GM21619 (cell line): ENCODE measurements around the gene IL2RA.
"Not testable (repeated sequence)": the region's sequence is repeated elsewhere in the genome, so short reads cannot be mapped to it uniquely, and the experiment has no call there.

ENCODE experiments used
- ATAC-seq: cut with Tn5 transposase; IDR thresholded peaks from one replicate; pipeline ENCODE4 v1.9.1; 2021; ENCODE audit not compliant: unreplicated experiment

IL2RA gene

GRCh38 chr10:6044060-6044459 lies 18.1 kb downstream of the IL2RA start:
- ATAC-seq, result no peak

GRCh38 chr10:6043377-6043776 lies 18.8 kb downstream of the IL2RA start:
- not testable (repeated sequence) for ATAC-seq

- no peak for ATAC-seq
These were observed 22.0 kb downstream of the IL2RA start for GRCh38 chr10:6040205-6040604.

- ATAC-seq, result no peak
These were observed 22.5 kb downstream of the IL2RA start for GRCh38 chr10:6039711-6040110.

GRCh38 chr10:6038071-6038631 lies 24.0 kb downstream of the IL2RA start:
- ATAC-seq, result no peak

GRCh38 chr10:6037422-6037821 lies 24.7 kb downstream of the IL2RA start:
- ATAC-seq, result no peak

- no peak for ATAC-seq
These were observed 25.3 kb downstream of the IL2RA start for GRCh38 chr10:6036861-6037321.

GRCh38 chr10:6035931-6036575 lies 26.1 kb downstream of the IL2RA start:
- ATAC-seq, result no peak

- no peak for ATAC-seq
These were observed 26.9 kb downstream of the IL2RA start for GRCh38 chr10:6035101-6035834.

- no peak for ATAC-seq
These were observed 27.8 kb downstream of the IL2RA start for GRCh38 chr10:6034371-6034770.

GRCh38 chr10:6033954-6034353 lies 28.2 kb downstream of the IL2RA start:
- no peak for ATAC-seq

- no peak for ATAC-seq
These were observed 31.2 kb downstream of the IL2RA start for GRCh38 chr10:6030940-6031339.

- no peak for ATAC-seq
These were observed 31.9 kb downstream of the IL2RA start for GRCh38 chr10:6030217-6030616.

- ATAC-seq, result no peak
These were observed 34.2 kb downstream of the IL2RA start for GRCh38 chr10:6027929-6028328.

- ATAC-seq, result no peak
These were observed 36.4 kb downstream of the IL2RA start for GRCh38 chr10:6025683-6026255.

GRCh38 chr10:6024334-6024682 lies 37.9 kb downstream of the IL2RA start:
- ATAC-seq, result no peak

- no peak for ATAC-seq
These were observed 38.4 kb downstream of the IL2RA start for GRCh38 chr10:6023661-6024333.

GRCh38 chr10:6022660-6023059 lies 39.5 kb downstream of the IL2RA start:
- no peak for ATAC-seq

- ATAC-seq, result no peak
These were observed 41.3 kb downstream of the IL2RA start for GRCh38 chr10:6020826-6021225.

GRCh38 chr10:6019796-6020195 lies 42.4 kb downstream of the IL2RA start:
- no peak for ATAC-seq

GRCh38 chr10:6019010-6019782 lies 43.0 kb downstream of the IL2RA start:
- no peak for ATAC-seq
